Activated CD8-positive, alpha-beta memory T cell treated with anti-CD3 and anti-CD28 coated beads, Interleukin-2, amount 50 U/mL, for 1 hour (primary cell): ENCODE results near the gene MTRFR.
"Not testable (repeated sequence)": the region's sequence is repeated elsewhere in the genome, so short reads cannot be mapped to it uniquely, and the experiment has no call there.

Source experiments
- DNase-seq: peaks from one replicate; pipeline ENCODE4 v3.0.0-alpha.2; 2020; ENCODE audit errors: extremely low read depth

The MTRFR gene

DNA sequence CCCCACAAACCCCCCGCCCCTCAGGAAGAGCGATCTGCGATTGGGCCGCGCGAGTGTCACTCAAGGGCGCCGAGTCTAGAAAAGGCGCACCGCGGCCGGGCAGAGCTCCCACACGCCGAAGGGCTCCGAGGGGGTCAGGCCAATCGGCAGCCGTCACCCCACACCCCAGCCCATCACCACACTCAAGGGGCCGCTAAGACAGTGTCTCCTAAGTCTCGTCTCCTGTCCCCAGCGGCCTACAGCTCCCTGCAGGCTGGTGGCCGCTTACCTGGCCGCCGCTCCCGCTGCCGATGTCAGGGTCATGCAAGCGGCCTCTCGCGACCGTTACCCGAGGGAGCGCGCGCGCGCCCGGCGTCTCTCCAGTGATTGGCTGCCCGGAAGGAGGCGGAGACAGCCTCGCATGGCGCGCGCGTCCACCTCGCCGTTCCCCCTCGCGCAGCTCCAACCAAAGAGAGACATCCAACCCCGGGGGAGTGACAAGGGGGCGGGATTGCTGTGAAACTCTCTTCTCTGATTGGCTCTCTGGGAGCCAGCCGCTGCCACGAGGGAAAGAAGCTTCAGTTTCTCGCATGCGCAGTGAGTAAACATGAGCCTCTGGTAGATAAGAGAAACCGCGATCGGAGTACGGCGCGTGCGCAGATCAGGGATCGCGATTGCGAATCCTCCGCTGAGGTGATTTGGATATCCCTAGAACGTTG, at the start of gene MTRFR, which contains the start of gene MPHOSPH9:
TSS of gene MTRFR (plus strand) at position 630 of the 698 bp plus-strand sequence. CDS start 20,239 bp downstream, outside the sequence.
TSS of gene MPHOSPH9 (minus strand) at position 335 of the 698 bp plus-strand sequence. CDS start 2,777 bp downstream, outside the sequence.
- DNase-seq: peak; percentile 99

DNA sequence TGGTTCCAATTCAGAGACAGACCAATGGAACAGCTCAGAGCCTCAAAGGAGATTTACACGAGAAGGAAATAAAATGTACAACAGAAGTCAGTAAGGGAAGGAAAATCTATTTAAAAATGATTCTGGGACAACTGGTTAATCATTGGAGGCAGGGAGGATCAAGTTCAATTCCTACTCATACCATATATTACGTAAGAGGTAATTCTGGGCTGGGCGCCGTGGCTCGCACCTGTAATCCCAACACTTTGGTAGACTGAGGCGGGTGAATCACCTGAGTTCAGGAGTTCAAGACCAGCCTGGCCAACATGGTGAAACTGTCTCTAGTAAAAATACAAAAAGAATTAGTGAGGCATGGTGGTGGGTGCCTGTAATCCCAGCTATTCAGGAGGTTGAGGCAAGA, 45.6 kb upstream of the MTRFR start:
- DNase-seq: no peak

DNA sequence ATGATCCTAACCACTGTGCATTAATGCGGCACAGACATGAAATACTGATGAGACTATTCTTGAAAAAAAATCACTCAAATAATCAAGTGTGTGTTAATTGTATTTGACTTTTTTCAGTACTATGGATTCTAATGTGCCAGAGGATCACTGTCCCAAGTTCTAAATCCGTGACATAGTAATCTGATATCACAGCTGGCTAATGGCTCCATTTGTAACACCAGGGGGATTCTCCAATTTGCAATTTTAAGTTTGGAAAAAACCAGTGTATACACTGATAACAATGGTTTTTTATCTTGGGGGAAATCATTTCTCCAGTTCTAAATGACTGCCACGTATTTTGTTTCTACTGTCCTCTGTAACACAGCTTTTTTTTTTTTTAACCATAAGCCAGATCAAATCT, 33.3 kb upstream of the MTRFR start:
- DNase-seq: no peak

DNA sequence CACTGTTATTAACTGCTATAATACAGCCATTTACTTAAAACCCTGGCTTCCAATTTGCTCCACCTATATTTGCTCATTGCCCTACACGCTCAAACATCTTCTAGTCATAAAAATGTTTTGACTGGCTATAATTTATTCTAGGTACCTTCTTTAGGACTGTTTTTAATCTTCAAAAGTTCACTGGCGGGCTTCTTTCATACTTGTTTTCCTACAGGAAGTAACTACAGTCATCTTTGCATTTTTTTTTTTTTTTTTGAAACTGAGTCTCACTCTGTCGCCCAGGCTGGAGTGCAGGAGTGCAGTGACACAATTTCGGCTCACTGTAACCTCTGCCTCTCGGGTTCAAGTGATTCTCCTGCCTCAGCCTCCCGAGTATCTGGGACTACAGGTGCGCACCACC, 32.8 kb upstream of the MTRFR start:
- DNase-seq: no peak

DNA sequence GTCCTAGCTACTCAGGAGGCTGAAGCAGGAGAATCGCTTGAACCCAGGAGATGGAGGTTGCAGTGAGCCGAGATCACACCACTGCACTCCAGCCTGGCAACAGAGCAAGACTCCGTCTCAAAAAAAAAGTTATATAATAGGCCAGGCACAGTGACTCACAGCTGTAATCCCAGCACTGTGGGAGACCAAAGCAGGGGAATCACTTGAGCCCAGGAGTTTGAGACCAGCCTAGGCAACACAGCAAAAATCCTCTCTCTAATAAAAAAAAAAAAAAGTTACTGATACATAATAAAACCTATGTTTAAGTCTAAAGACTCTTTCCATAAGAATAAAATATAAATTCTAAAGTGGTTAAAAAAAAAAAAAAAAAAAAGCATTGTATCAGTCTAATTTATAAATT, 26.4 kb upstream of the MTRFR start:
- DNase-seq: not testable (repeated sequence)

DNA sequence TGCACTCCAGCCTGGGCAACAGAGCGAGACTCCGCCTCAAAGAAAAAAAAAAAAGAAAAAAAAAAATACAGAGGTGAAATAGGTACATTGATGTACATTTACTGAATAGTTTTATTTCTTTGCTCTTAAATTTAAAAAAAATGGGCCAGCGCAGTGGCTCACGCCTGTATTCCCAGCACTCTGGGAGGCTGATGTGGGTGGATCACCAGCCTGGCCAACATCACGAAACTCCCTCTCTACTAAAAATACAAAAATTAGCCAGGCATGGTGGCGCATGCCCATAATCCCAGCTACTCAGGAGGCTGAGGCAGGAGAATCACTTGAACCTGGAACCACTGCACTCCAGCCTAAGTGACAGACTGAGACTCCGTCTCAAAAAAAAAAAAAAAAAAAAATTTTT, 25.4 kb upstream of the MTRFR start:
- not testable (repeated sequence) for DNase-seq

DNA sequence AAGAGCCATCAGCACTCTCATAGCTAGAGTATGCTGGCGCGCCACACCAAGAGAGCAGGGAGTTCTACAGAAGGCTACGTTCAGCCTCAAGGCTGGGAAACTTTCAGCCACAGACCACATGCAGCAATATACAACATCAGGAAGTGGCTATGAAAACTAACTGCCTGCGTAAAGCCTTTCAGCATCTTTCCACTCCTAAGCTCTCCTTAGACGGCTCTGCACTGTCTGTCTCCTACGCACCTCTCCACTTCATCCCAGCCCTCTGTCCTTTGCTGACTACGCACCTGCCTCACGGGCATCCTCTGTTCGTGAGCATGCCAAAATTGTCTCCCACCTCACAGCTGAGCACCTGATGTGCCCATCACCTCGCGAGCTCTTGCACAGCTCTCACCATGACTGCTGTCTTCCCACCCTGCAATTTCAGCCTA, 10.0 kb upstream of the MTRFR start:
- peak; percentile 44 for DNase-seq

DNA sequence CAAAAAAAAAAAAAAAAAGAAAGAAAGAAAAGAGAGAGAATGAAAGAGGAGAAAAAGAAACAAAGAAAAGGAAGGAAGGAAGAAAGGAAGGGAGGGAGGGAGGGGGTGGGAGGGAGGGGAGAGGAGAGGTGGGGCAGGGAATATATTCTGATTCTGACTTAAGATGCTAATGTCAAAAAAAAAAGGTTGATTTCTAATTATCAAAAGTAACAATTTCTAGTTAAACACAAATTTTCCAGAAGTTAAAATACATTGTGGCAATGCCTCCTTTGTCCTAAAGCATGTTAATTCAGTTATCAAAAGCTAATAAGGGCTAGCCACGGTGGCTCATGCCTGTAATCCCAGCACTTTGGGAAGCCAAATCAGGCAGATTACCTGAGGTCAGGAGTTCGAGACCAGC, 7.8 kb upstream of the MTRFR start:
- DNase-seq: no peak

DNA sequence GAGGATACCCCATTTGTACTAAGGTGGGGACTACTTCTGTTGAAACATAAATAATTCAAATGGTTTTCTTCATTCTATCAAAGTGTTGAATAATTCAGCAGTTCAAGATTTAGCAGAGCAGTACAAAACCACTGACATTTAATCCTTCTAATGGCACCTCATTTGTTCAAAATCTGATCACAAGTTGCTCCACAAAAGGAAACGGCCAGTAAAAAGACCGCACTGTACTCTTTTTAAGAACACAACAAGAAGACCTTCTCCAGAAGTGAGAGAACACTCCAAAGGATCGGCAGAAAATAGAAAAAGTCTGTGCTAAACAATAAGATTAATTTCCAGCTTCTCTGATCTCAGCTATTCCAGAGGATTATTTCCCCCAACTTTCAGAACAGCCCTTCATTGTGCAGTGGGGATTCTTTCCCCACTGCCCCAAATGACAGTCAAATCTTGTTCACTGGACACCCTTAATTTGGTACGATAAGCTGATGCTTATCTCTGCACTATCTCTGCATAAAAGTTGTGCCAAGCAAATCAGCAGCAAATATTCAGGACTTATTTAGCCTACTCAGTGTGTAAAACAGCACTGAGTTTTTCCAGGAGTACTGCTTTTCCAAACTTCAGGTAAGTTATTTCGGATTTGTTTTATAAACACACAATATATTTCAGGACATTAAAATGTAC, 5.5 kb upstream of the MTRFR start:
- no peak for DNase-seq

DNA sequence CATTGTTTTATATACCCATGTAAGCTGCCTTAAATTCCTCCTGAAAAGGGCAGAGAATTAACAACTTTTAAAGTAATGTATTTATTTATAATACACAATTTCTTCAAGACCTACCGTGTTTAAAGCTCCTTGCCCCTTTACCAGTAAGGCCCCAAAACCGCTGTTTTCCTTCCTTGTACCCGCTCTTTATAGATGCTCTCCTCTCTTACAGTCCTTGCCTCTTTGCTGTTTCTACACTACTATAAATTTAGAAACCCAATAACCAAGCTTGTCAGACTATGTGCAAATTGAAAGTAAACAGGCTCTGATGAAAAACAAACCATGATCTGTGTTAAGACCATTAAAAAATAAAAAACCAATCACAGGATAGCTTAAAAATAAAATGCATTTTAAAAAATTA, 4.2 kb upstream of the MTRFR start:
- DNase-seq: no peak

DNA sequence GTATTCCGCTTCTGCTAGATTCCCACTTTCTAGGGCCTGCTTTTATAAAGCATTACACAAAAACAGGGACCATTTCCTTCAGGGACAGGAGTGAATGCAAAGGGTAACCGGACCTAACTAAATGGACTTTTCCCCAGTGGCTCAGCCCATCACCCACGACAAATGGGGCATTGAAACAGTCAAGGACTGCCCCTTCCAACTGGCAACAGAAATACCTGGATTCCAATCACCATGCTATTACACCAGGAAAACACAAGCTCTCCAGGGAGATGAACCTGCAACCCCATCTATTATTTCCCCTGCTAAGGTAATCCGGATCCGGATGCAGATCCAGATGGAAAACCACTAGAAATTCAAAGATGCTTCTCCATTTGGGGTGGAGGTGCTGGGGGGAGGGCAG, 1.3 kb upstream of the MTRFR start:
- DNase-seq: no peak

DNA sequence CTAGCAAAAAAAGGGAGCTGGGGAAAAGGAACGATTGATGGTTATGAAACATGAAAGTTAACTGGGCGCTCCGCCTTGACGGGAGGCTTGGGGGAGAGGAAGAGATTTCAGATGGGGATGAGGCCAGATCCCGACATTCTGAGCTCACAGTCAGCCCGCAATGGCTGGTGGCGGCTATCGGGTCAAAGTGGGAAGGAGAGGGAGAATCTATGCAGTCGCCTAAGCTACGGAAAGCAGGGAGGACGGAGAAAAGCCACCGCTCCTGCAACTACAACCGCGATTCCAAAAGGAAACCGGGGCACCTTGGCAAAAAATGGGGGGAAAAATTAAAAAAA, 797 bp upstream of the MTRFR start:
- DNase-seq: no peak

DNA sequence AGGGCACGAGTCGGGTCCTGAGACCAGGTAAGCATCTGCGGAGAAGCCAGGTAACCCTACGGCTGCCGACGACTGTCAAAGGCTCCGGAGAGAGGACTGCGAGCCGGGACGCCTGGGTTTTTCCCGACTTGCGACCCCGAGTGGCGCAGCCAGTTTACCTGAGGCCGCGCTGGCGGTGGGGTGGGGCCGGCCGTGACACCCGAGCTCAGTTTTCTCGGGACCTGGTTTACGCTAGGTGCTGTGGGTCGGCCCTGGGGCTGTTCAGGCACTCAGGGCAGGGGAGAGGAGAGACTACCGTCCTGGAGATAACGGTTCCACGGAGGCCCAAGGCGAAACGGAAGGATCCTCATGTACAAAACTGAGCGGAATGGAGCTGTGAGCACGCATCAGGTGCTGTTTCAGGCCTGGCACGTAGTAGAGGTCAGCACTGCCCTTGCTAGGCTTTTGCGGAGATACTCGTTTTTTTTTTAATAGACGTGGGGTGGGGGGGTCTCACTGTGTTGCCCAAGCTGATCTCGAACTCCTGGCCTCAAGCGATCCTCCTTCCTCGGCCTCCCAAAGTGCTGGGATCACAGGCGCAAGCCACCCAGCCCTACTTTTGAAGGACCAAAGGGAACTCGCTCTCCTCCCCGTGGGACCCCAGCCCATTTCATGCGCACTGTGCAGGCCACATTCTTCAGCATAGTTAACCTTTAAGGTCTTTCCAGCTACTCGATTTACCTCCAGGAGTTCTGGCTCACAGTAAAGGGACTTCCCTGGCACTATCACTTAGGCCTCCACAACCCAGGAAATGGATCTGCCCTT, 471 bp downstream of the MTRFR start:
- no peak for DNase-seq

DNA sequence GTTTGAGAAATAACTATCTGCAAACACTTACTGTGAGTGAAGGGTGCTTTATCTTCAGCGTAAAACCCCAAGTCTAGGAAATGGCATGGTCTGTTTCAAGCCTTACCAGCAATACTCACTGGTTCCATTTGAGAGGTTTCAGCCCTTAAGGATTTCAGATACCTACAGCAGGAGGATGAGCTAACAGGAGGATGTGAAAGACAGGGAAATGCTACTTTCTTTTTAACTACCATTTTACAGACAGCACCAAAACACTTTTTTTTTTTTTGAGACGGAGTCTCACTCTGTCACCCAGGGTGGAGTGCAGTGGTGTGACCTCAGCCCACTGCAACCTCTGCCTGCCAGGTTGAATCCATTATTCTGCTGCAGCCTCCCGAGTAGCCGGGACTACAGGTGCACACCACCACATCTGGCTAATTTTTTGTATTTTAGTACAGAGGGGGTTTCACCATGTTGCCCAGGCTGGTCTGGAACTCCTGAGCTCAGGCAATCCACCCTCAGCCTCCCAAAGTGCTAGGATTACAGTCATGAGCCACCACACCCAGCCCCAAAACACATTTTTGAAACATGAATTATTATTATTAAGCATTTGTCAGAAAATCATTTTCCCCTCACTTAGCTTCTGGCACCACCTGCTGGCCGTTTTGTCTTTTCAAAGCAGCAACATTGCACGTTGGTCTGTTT, 4.6 kb downstream of the MTRFR start:
- DNase-seq: peak; percentile 47

DNA sequence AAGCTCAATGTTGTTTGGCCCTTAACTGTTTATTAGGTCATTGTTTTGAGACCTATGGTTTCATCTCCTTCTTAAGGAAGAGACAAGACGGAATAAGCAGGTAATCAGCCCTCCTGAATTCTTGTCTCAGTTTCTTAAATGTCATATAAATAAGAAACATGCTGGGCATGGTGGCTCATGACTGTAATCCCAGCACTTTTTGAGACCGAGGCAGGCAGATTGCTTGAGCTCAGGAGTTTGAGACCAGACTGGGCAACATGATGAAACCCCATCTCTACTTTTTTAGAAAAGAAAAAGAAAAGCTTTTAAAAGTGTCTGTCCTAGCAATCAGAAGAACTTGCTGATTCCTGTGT, 5.1 kb downstream of the MTRFR start:
- DNase-seq: no peak

DNA sequence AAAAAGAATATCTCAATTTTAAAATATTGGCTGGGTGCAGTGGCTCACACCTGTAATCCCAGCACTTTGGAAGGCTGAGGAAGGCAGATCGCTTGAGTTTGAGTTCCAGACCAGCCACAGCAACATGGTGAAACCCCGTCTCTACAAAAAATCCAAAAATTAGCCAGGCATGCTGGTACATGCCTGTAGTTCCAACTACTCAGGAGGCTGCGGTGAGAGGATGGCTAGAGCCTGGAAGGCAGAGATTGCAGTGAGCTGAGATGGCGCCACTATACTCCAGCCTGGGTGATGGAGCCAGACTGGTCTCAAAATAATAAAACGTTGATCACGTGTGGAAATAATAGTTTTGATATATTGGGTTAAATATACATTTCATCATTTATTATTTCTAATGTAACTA, 5.7 kb downstream of the MTRFR start:
- DNase-seq: no peak

DNA sequence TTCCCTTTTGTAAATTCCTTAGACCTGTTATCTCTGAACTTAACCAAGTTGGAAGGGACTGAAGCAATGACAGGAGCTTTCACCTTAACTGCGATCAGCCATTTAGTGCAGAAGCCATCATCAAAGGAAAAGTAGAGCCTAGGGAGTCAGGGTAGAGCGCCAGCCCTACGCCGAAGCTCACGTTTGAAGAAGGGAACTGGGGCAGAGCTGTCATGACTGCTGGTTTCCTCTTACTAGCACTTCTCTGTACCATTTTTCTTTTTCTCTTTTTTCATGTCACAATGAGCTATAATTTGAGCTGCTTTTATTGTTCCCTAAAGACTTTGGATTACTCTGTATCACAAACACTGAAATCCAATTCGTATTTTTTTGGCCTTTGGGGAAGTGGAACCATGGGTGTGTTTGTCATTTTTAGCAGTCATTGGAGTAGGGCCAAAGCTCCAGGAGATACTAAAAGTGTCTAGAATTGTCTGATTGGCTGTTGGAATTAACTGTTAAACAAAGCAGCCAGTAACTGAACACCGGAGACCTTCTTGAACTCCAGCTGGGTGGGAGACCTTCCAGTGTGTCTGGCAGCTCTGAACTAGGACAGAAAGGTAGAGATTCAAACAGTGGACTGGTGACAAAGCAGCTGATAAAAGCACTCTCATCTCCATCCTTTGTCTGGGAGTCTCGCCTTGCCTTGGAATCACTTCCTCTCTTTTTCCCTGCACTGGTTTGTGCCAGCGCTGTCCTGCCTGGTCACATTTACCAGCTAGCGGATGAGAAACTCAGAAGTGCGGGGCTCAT, 9.1 kb downstream of the MTRFR start:
- no peak for DNase-seq

DNA sequence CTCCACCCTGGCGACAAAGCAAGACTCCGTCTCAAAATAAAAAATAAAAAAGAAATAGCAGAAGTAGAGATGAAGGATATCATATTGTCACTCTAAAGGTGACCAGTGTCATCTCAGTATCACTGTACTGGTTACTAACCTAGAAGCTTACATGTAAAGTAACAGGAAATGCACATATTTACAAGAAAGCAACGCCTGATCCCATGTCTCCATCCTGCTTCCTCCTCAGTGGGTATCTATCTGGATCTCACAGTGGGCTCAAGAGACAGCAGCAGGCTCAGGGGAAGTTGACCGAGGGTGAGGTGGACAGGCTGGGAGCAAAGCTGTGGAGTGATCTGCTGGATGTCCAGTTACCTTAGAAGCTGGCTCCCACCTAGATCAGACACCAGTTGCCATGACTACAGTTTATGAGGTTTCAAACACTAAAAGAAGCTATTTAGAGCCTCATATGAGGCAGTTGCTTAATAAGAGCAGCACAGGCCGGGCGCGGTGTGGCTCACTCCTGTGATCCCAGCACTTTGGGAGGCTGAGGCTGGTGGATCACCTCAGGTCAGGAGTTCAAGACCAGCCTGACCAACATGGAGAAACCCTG, 10.5 kb downstream of the MTRFR start:
- DNase-seq: no peak

DNA sequence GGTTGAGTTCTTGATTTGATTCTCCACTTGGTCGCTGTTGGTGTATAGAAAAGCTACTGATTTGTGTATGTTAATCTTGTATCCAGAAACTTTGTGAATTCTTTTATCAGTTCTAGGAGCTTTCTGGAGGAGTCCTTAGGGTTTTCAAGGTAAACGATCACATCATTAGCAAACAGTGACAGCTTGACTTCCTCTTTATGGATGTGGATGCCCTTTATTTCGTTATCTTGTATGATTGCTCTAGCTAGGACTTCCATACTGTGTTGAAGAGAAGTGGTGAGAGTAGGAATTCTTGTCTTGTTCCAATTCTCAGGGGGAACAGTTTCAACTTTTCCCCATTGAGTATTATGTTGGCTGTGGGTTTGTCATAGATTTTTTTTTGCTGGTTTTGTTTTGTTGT, 12.4 kb downstream of the MTRFR start:
- DNase-seq: no peak

DNA sequence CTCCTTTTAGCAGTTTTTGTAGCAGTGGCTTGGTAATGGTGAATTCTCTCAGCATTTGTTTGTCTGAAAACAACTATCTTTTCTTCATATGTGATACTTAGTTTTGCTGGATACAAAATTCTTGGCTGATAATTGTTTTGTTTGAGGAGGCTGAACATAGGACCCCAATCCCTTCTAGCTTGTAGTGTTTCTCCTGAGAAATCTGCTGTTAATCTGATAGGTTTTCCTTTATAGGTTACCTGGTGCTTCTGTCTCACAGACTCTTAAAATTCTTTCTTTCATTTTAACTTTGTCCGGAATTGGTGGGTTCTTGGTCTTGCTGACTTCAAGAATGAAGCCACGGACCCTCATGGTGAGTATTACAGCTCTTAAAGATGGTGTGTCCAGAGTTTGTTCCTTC, 14.9 kb downstream of the MTRFR start:
- not testable (repeated sequence) for DNase-seq
